Transverse colon (tissue), 4 donors: ENCODE results near the gene WDR18.

Source experiments
- CTCF ChIP-seq, 5 experiments: fragments of 200-600 bp in 3 of 5; fragments of 450-650 bp in 2 of 5; sonication (generic) in 3 of 5; IDR thresholded peaks; 1 replicate in 2 of 5; 2 replicates in 3 of 5; pipeline ENCODE4 v1.5.1; 2016 to 2017; ENCODE audit warnings: antibody characterized with exemption in 5 of 5, inconsistent platforms in 3 of 5, mild to moderate bottlenecking in 2 of 5, moderate library complexity in 1 of 5
- POLR2A ChIP-seq: fragments of 450-650 bp; IDR thresholded peaks from one replicate; pipeline ENCODE4 v1.6.1; 2016; ENCODE audit warnings: antibody characterized with exemption, mild to moderate bottlenecking, moderate library complexity
- POLR2AphosphoS5 ChIP-seq, 3 donors: sonication (generic); formaldehyde crosslinking; IDR thresholded peaks; one replicate each; pipeline ENCODE4 v1.6.1; 2016; ENCODE audit warnings: antibody characterized with exemption in 3 of 3

GRCh38 chr19:993361-993830 lies 9.3 kb downstream of the WDR18 start:
- no peak for TF ChIP-seq CTCF (IDR thresholded peaks at IDR 0.05)
- TF ChIP-seq POLR2AphosphoS5 (IDR thresholded peaks at IDR 0.05) = no peak
- no peak for TF ChIP-seq POLR2A
